Sigmoid colon (tissue), 7 donors: ENCODE data around the gene IL1RAPL2. TPM values are rescaled to one million over a fixed set of nuclear protein-coding genes. Genes with fewer than 3 reads are reported as not detected.

Experiments used
- DNase-seq: peaks from one replicate; pipeline ENCODE4 v3.0.0-alpha.2; 2019
- H3K27ac ChIP-seq, 4 donors: fragments of 200-600 bp; sonication (generic); one replicate each; pipeline ENCODE4 v1.5.1; 2016 to 2019; ENCODE audit warnings: mild to moderate bottlenecking in 1 of 4
- H3K27me3 ChIP-seq, 3 donors: fragments of 200-600 bp; sonication (generic); one replicate each; pipeline ENCODE4 v1.5.1; 2019; ENCODE audit warnings: mild to moderate bottlenecking in 1 of 3
- H3K36me3 ChIP-seq, 4 donors: fragments of 200-600 bp; sonication (generic); one replicate each; pipeline ENCODE4 v1.5.1; 2016 to 2019
- H3K4me1 ChIP-seq, 4 donors: fragments of 200-600 bp; sonication (generic); one replicate each; pipeline ENCODE4 v1.5.1; 2017 to 2019
- H3K4me3 ChIP-seq, 4 donors: fragments of 200-600 bp; sonication (generic); one replicate each; pipeline ENCODE4 v1.5.1; 2017 to 2019; ENCODE audit warnings: mild to moderate bottlenecking in 2 of 4, moderate library complexity in 1 of 4
- H3K9me3 ChIP-seq, 4 donors: fragments of 200-600 bp in 3 of 4; sonication (generic) in 3 of 4; one replicate each; pipeline versions ENCODE4 v1.5.1 to v1.6.1; 2013 to 2019
- EP300 ChIP-seq, 4 donors: sonication (generic); formaldehyde crosslinking; IDR thresholded peaks; one replicate each; pipeline ENCODE4 v1.6.1; 2017; ENCODE audit warnings: antibody characterized with exemption in 4 of 4
- POLR2A ChIP-seq, 2 donors: fragments of 450-650 bp; IDR thresholded peaks; one replicate each; pipeline ENCODE4 v1.6.1; 2016; ENCODE audit warnings: antibody characterized with exemption in 2 of 2, mild to moderate bottlenecking in 2 of 2, moderate library complexity in 2 of 2
- POLR2AphosphoS5 ChIP-seq, 4 donors: sonication (generic); formaldehyde crosslinking; IDR thresholded peaks; one replicate each; pipeline ENCODE4 v1.6.1; 2017; ENCODE audit warnings: antibody characterized with exemption in 4 of 4
- WGBS, 2 donors: extraction: QIAGEN DNeasy Blood & Tissue Kit; methylation state at CpG; one replicate each; pipeline ENCODE4 v1.1.7; 2013; 5-methylcytosine and 5-hydroxymethylcytosine counted together
- intact Hi-C: fragments of 100-400 bp; cut with DNase I; formaldehyde crosslinking; loops from one replicate; pipeline ENCODE4 v1.15.1; 2023
- polyA plus RNA-seq, 3 donors: library from polyadenylated mRNA; stranded (reverse); fragments of 200-250 nt; gene quantifications; one replicate each; pipeline ENCODE4 v1.2.3, GENCODE V29; 2013
- small RNA-seq, 3 donors: library from RNA; depleted of rRNA; stranded (forward); fragments of <200 nt; gene quantifications; one replicate each; pipeline ENCODE3, GENCODE V24; 2016
- total RNA-seq, 4 donors: library from RNA; depleted of rRNA; stranded (reverse); fragments of >200 nt; gene quantifications; one replicate each; pipeline ENCODE4 v1.1.0, GENCODE V29; 2016
- TF ChIP-seq, protein P1 (sequence below), 4 experiments: fragments of 450-650 bp in 3 of 4; fragments of 200-600 bp in 1 of 4; IDR thresholded peaks; one replicate each; pipeline ENCODE4 v1.5.1; 2016 to 2019; ENCODE audit warnings: antibody characterized with exemption in 4 of 4, mild to moderate bottlenecking in 3 of 4, moderate library complexity in 2 of 4
- donor health status: healthy with polysubstance abuse.
- donor health status: Bipolar disorder and iron deficiency.
- donor health status: healthy.

Gene IL1RAPL2
- total and polyA plus RNA-seq, 7 donors = 0.01 to 1.1 (median 0.79) TPM; not detected in 3

GRCh38 chrX:105816517-105816916 lies 1250.5 kb downstream of the IL1RAPL2 start:
- TF ChIP-seq, protein P1, sequence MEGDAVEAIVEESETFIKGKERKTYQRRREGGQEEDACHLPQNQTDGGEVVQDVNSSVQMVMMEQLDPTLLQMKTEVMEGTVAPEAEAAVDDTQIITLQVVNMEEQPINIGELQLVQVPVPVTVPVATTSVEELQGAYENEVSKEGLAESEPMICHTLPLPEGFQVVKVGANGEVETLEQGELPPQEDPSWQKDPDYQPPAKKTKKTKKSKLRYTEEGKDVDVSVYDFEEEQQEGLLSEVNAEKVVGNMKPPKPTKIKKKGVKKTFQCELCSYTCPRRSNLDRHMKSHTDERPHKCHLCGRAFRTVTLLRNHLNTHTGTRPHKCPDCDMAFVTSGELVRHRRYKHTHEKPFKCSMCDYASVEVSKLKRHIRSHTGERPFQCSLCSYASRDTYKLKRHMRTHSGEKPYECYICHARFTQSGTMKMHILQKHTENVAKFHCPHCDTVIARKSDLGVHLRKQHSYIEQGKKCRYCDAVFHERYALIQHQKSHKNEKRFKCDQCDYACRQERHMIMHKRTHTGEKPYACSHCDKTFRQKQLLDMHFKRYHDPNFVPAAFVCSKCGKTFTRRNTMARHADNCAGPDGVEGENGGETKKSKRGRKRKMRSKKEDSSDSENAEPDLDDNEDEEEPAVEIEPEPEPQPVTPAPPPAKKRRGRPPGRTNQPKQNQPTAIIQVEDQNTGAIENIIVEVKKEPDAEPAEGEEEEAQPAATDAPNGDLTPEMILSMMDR (IDR thresholded peaks at IDR 0.05) = no peak
- TF ChIP-seq EP300 (IDR thresholded peaks at IDR 0.05) (no peak), POLR2A (IDR thresholded peaks at IDR 0.05) (no peak), POLR2AphosphoS5 (IDR thresholded peaks at IDR 0.05) (no peak)
- 79 to 85% methylated on average over 2 of the region's 2 CpGs for WGBS, 2 donors

More at GRCh38 chrX:105816517-105816916, 1250.5 kb downstream of the IL1RAPL2 start:
- DNase-seq = no peak
- Histone ChIP-seq H3K4me3 (no peak overlapping the region), H3K36me3 (no peaks in the 10 kb centered on the region), H3K4me1 (no peaks in the 10 kb centered on the region), H3K27me3 (peaks cover 0 to 16% (median 8%) of the 10 kb centered on the region in 3 donors), H3K9me3 (no peaks in the 10 kb centered on the region), H3K27ac (no peak overlapping the region)
- intact Hi-C loops = no loop called here

Small RNAs within 50 kb of the gene (small RNA-seq; reads per million reads assigned to genes)
- 0 reads per million in 3 donors for gene RNU6-207P
